ENCODE data around the gene BET1.

Gene BET1

GRCh38 chr7:94011714-94012353 lies 7.7 kb upstream of the BET1 start:
- Histone ChIP-seq H4K20me1 (ENCODE audit: insufficient read depth, low read length) (no peaks in the 10 kb centered on the region), H3K4me2 (ENCODE audit: insufficient read depth, low read length) (no peak overlapping the region), H3K27me3 (ENCODE audit: insufficient read depth, low read length, poor library complexity) (no peaks in the 10 kb centered on the region), H3K9ac (ENCODE audit: low read depth, low read length) (no peak overlapping the region), H3K9me3 (ENCODE audit: insufficient read depth, low read length, severe bottlenecking) (no peaks in the 10 kb centered on the region), H3K36me3 (ENCODE audit: insufficient read depth, low read length) (no peaks in the 10 kb centered on the region), H2AFZ (ENCODE audit: low read depth, low read length) (no peak overlapping the region), H3K4me3 (ENCODE audit: low read depth in 1 of 2, low read length in 2 of 2) (no peak overlapping the region), H3K27ac (ENCODE audit: low read length) (no peak overlapping the region), H3K4me1 (ENCODE audit: insufficient read depth, low read length) (no peaks in the 10 kb centered on the region), H3K79me2 (ENCODE audit: insufficient read depth, low read length) (no peaks in the 10 kb centered on the region)
- TF ChIP-seq EZH2 (IDR thresholded peaks at IDR 0.05; ENCODE audit: borderline replicate concordance, low read depth, low read length, severe bottlenecking) (no peak), CTCF (IDR thresholded peaks at IDR 0.05; ENCODE audit: borderline replicate concordance, extremely low read depth, low read length, poor library complexity, severe bottlenecking) (no peak)
- no peak for DNase-seq
- no peak for ATAC-seq (ENCODE audit: insufficient read depth, low read depth)

DNA sequence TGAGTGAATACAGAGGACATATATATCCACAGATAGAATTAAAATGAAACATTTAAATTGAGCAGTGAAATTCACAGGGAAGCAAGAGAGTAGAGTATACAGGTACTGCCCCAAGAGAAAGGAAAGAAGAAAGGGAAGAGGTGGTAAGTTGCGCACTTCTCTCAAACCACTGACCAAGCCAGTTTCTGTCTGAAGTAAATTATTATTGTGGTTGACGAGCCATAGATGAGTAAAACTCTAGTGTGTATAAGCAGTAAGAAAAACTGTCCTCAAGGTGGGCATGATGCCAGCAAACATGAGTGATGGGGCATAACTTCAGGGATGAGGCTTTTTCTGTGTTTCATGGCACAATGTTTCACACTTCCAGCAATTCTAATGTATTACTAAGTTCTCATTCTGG lies 4.4 kb upstream of the BET1 start:
- no peaks in the 10 kb centered on the region for H4K20me1 ChIP-seq (ENCODE audit: insufficient read depth, low read length)
- H3K79me2 ChIP-seq (ENCODE audit: insufficient read depth, low read length), result peaks cover 6% of the 10 kb centered on the region
- H3K9ac ChIP-seq (ENCODE audit: low read depth, low read length), result no peak overlapping the region
- no peaks in the 10 kb centered on the region for H3K36me3 ChIP-seq (ENCODE audit: insufficient read depth, low read length)
- TF ChIP-seq EZH2 (IDR thresholded peaks at IDR 0.05; ENCODE audit: borderline replicate concordance, low read depth, low read length, severe bottlenecking) (no peak), CTCF (IDR thresholded peaks at IDR 0.05; ENCODE audit: borderline replicate concordance, extremely low read depth, low read length, poor library complexity, severe bottlenecking) (no peak)
- ATAC-seq (ENCODE audit: insufficient read depth, low read depth) (no peak), DNase-seq (no peak)
- no peak overlapping the region for H3K4me3 ChIP-seq (ENCODE audit: low read depth in 1 of 2, low read length in 2 of 2)
- H3K4me1 ChIP-seq (ENCODE audit: insufficient read depth, low read length), result peaks cover 8% of the 10 kb centered on the region
- H3K27ac ChIP-seq (ENCODE audit: low read length), result no peak overlapping the region
- no peak overlapping the region for H2AFZ ChIP-seq (ENCODE audit: low read depth, low read length)
- no peaks in the 10 kb centered on the region for H3K9me3 ChIP-seq (ENCODE audit: insufficient read depth, low read length, severe bottlenecking)
- H3K27me3 ChIP-seq (ENCODE audit: insufficient read depth, low read length, poor library complexity), result no peaks in the 10 kb centered on the region
- H3K4me2 ChIP-seq (ENCODE audit: insufficient read depth, low read length), result no peak overlapping the region

GRCh38 chr7:94005753-94006152 lies 1.6 kb upstream of the BET1 start:
- DNase-seq (no peak), ATAC-seq (ENCODE audit: insufficient read depth, low read depth) (no peak)
- Histone ChIP-seq H3K4me2 (ENCODE audit: insufficient read depth, low read length) (no peak overlapping the region), H3K4me1 (ENCODE audit: insufficient read depth, low read length) (peaks cover 25% of the 10 kb centered on the region), H4K20me1 (ENCODE audit: insufficient read depth, low read length) (no peaks in the 10 kb centered on the region), H3K79me2 (ENCODE audit: insufficient read depth, low read length) (peaks cover 33% of the 10 kb centered on the region), H3K27ac (ENCODE audit: low read length) (no peak overlapping the region), H3K27me3 (ENCODE audit: insufficient read depth, low read length, poor library complexity) (no peaks in the 10 kb centered on the region), H3K36me3 (ENCODE audit: insufficient read depth, low read length) (no peaks in the 10 kb centered on the region), H3K4me3 (ENCODE audit: low read depth in 1 of 2, low read length in 2 of 2) (no peak overlapping the region), H2AFZ (ENCODE audit: low read depth, low read length) (no peak overlapping the region), H3K9me3 (ENCODE audit: insufficient read depth, low read length, severe bottlenecking) (no peaks in the 10 kb centered on the region), H3K9ac (ENCODE audit: low read depth, low read length) (no peak overlapping the region)
- TF ChIP-seq CTCF (IDR thresholded peaks at IDR 0.05; ENCODE audit: borderline replicate concordance, extremely low read depth, low read length, poor library complexity, severe bottlenecking) (no peak), EZH2 (IDR thresholded peaks at IDR 0.05; ENCODE audit: borderline replicate concordance, low read depth, low read length, severe bottlenecking) (no peak)
